ENCODE measurements around the gene SYN1. TPM values are rescaled to one million over a fixed set of nuclear protein-coding genes. Genes with fewer than 3 reads are reported as not detected.

The SYN1 gene
- total RNA-seq, 4 donors from 2014 or later, result 0.16 to 0.41 (median 0.39) TPM

GRCh38 chrX:47644557-47645091, 25.0 kb upstream of the SYN1 start:
- DNase-seq, result no peak
- in situ Hi-C loops (cut with MboI; ENCODE audit: low pct_ligation_motif_present in 1 of 4, low pct_unique_long_range_greater_than_20kb in 1 of 4, low sequenced_read_pairs in 3 of 4) (loop anchor here in 1 of 4 donors (10.0 kb wide), 1 partner anchor 80 kb away; the partner anchor contains the start of gene ARAF), intact Hi-C loops (cut with DNase I; ENCODE audit: low total_unique reads) (no loop called here)
- TF ChIP-seq CTCF (IDR thresholded peaks at IDR 0.05), result peak in 4 of 5 experiments; percentile 14 to 30 (median 24)
- no peak for TF ChIP-seq POLR2A (IDR thresholded peaks at IDR 0.05)
- no peak for TF ChIP-seq POLR2AphosphoS5 (IDR thresholded peaks at IDR 0.05)
- no peak for TF ChIP-seq EP300 (IDR thresholded peaks at IDR 0.05; ENCODE audit: low read depth)
- Histone ChIP-seq H3K4me1 (peaks cover 0 to 12% (median 7%) of the 10 kb centered on the region in 4 donors), H3K4me3 (no peak overlapping the region), H3K27ac (no peak overlapping the region), H3K27me3 (no peaks in the 10 kb centered on the region), H3K36me3 (peaks cover 0 to 7% (median 0%) of the 10 kb centered on the region in 4 donors), H3K9me3 (no peaks in the 10 kb centered on the region)
- WGBS, 2 donors (ENCODE audit: low coverage in 1 of 2), result 60 to 65% methylated on average over 4 to 12 of the region's 12 CpGs

DNA sequence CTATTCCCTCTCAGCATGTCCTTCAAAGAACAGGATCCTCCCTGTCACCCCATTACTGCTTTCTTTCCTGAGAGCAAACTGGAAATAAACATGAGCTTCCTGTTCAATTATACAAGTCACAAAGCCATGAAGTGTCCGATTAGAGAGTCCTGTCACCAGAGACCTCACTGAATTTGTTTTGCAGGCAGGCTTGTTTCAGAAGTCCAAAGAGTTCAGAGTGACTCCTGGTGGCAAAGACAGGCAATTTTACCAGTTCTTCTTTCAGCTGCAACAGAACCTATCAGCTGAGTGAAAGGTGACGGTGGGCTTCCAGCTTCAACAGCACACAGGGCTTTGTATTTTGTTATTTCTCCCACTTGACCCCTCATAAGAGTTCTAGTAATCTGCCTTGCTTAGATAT, 24.3 kb upstream of the SYN1 start:
- H3K27ac ChIP-seq, result no peak overlapping the region
- H3K4me3 ChIP-seq, result no peak overlapping the region
- 42% methylated on average over 2 of the region's 2 CpGs; no CpG with 5 or more reads in 1 of the 2 donors for WGBS, 2 donors (ENCODE audit: low coverage in 1 of 2)
- no peaks in the 10 kb centered on the region for H3K27me3 ChIP-seq
- intact Hi-C loops (cut with DNase I; ENCODE audit: low total_unique reads) (no loop called here), in situ Hi-C loops (cut with MboI; ENCODE audit: low pct_ligation_motif_present in 1 of 4, low pct_unique_long_range_greater_than_20kb in 1 of 4, low sequenced_read_pairs in 3 of 4) (loop anchor here in 1 of 4 donors (10.0 kb wide), 1 partner anchor 79 kb away; the partner anchor contains the start of gene ARAF)
- peaks cover 0 to 11% (median 0%) of the 10 kb centered on the region in 4 donors for H3K36me3 ChIP-seq
- no peaks in the 10 kb centered on the region for H3K9me3 ChIP-seq
- TF ChIP-seq POLR2A (IDR thresholded peaks at IDR 0.05), result no peak
- TF ChIP-seq EP300 (IDR thresholded peaks at IDR 0.05; ENCODE audit: low read depth), result no peak
- TF ChIP-seq CTCF (IDR thresholded peaks at IDR 0.05), result peak in 3 of 5 experiments; percentile 8 to 23 (median 13)
- TF ChIP-seq POLR2AphosphoS5 (IDR thresholded peaks at IDR 0.05), result no peak
- no peak for DNase-seq
- peaks cover 0 to 6% (median 2%) of the 10 kb centered on the region in 4 donors for H3K4me1 ChIP-seq

DNA sequence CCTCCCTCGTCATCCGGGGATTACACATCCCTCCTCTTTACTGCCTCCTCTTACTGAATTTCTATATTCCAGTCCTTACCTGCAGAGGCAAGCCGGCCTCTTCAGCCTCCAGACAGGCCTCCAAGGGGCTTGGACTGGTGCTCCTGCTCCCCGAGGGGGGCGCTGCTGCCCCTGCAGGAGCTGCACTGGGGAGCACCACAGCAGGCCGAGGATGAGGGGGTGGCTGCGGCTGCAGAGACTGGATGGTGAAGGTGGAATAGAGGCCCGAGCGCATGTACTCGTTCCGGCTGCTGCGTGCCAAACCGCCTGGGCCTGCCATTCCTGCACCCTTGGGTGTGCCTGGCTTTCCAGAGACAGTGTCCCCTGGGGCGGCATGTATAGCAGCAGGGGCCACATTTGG, 19.2 kb upstream of the SYN1 start:
- WGBS, 2 donors (ENCODE audit: low coverage in 1 of 2), result 87% methylated on average over 14 of the region's 14 CpGs; no CpG with 5 or more reads in 1 of the 2 donors
- DNase-seq, result no peak
- Histone ChIP-seq H3K36me3 (peaks cover 0 to 11% (median 0%) of the 10 kb centered on the region in 4 donors), H3K4me3 (no peak overlapping the region), H3K4me1 (no peaks in the 10 kb centered on the region), H3K27me3 (no peaks in the 10 kb centered on the region), H3K9me3 (no peaks in the 10 kb centered on the region), H3K27ac (no peak overlapping the region)
- TF ChIP-seq EP300 (IDR thresholded peaks at IDR 0.05; ENCODE audit: low read depth), result no peak
- no peak for TF ChIP-seq POLR2AphosphoS5 (IDR thresholded peaks at IDR 0.05)
- no peak for TF ChIP-seq CTCF (IDR thresholded peaks at IDR 0.05)
- no peak for TF ChIP-seq POLR2A (IDR thresholded peaks at IDR 0.05)
- intact Hi-C loops (cut with DNase I; ENCODE audit: low total_unique reads) (loop anchor here (10.0 kb wide), 1 partner anchor 64 kb away; no protein-coding TSS in a partner anchor), in situ Hi-C loops (cut with MboI; ENCODE audit: low pct_ligation_motif_present in 1 of 4, low pct_unique_long_range_greater_than_20kb in 1 of 4, low sequenced_read_pairs in 3 of 4) (no loop called here)

GRCh38 chrX:47637546-47638195, 18.0 kb upstream of the SYN1 start:
- Histone ChIP-seq H3K4me3 (peak overlapping the region in 1 of 4 donors; percentile 34), H3K27ac (no peak overlapping the region), H3K9me3 (no peaks in the 10 kb centered on the region), H3K27me3 (no peaks in the 10 kb centered on the region), H3K36me3 (peaks cover 0 to 11% (median 0%) of the 10 kb centered on the region in 4 donors), H3K4me1 (no peaks in the 10 kb centered on the region)
- in situ Hi-C loops (cut with MboI; ENCODE audit: low pct_ligation_motif_present in 1 of 4, low pct_unique_long_range_greater_than_20kb in 1 of 4, low sequenced_read_pairs in 3 of 4), result no loop called here
- TF ChIP-seq POLR2A (IDR thresholded peaks at IDR 0.05), result no peak
- TF ChIP-seq POLR2AphosphoS5 (IDR thresholded peaks at IDR 0.05), result no peak
- peak in 1 of 5 experiments; percentile 6 for TF ChIP-seq CTCF (IDR thresholded peaks at IDR 0.05)
- no peak for TF ChIP-seq EP300 (IDR thresholded peaks at IDR 0.05; ENCODE audit: low read depth)
- intact Hi-C loops (cut with DNase I; ENCODE audit: low total_unique reads), result loop anchor here (10.0 kb wide), 1 partner anchor 63 kb away; no protein-coding TSS in a partner anchor
- peak; percentile 28 for DNase-seq
- WGBS, 2 donors (ENCODE audit: low coverage in 1 of 2), result 84% methylated on average over 31 of the region's 31 CpGs; no CpG with 5 or more reads in 1 of the 2 donors
